Measurements from ENCODE around the gene USP25. TPM values are rescaled to one million over a fixed set of nuclear protein-coding genes. Genes with fewer than 3 reads are reported as not detected.

USP25 gene
- total and polyA plus RNA-seq, 9 of the 15 experiments (the other 6 are each of a cell fraction or from before 2014, with no cell fraction given), result 7.8 to 44.9 (median 31.4) TPM

DNA sequence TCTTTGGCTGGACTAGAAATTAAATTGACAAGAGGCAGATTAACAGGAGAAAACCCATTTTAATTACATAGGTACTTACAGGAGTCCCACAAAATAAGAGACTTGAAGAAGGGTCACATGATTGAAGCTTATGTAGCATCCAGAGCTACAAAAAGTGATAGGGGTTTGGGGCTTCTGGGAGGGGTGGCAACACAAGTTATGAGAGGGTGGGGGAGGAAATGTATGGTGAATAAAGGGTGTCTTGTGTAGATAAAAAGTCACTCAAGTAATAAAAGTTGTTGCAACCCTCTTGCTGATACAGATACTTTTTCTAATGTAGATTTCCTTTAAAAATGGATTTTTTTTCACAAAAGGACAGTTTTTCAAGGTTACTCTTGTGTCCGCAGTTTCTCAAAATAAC is 24.0 kb downstream of the USP25 start (continued):
- no peak for TF ChIP-seq ESRRA (IDR thresholded peaks at IDR 0.05; ENCODE audit: borderline replicate concordance, low read depth)
- TF ChIP-seq SRSF3 (IDR thresholded peaks at IDR 0.05; ENCODE audit: insufficient read depth, low read length), result no peak
- peak; percentile 36; the same call in 1 of the 2 replicates for TF ChIP-seq TFE3 (CRISPR knock-in tag; IDR thresholded peaks at IDR 0.05)

GRCh38 chr21:15754640-15755039 is 24.9 kb downstream of the USP25 start:
- Histone ChIP-seq H3K79me2 (ENCODE audit: control insufficient read depth, insufficient read depth, low read length) (peaks cover 96% of the 10 kb centered on the region), H2AFZ (ENCODE audit: low read depth, low read length) (no peak overlapping the region), H3K4me3 (no peak overlapping the region), H3K36me3 (ENCODE audit: control insufficient read depth, insufficient read depth, low read length) (peaks cover 10% of the 10 kb centered on the region; the same call in 2 of the 3 replicates), H4K20me1 (replicated peaks; ENCODE audit: control insufficient read depth, insufficient read depth, low read length) (no peaks in the 10 kb centered on the region), H3K9me3 (replicated peaks; ENCODE audit: control insufficient read depth, insufficient read depth, low read depth, low read length) (peaks cover 5% of the 10 kb centered on the region), H3K9me1 (ENCODE audit: control insufficient read depth, insufficient read depth, low read length) (no peaks in the 10 kb centered on the region), H3K4me2 (ENCODE audit: insufficient read depth, low read length) (peak overlapping the region; percentile 12; the same call in 1 of the 2 replicates), H3K27ac (ENCODE audit: extremely low read depth, low read depth, low read length) (peak overlapping the region; percentile 34; the same call in 1 of the 3 replicates), H3K4me1 (replicated peaks in 1 of 2; ENCODE audit: control insufficient read depth in 2 of 2, insufficient read depth in 2 of 2, low read length in 2 of 2) (peaks cover 9 to 26% of the 10 kb centered on the region in 2 experiments), H3K9ac (ENCODE audit: insufficient read depth in 1 of 2, low read depth in 2 of 2, low read length in 2 of 2) (no peak overlapping the region), H3K27me3 (ENCODE audit: control insufficient read depth in 2 of 2, insufficient read depth in 2 of 2, low read length in 2 of 2) (no peaks in the 10 kb centered on the region)
- in situ Hi-C loops (cut with MboI), result no loop called here
- intact Hi-C loops (cut with micrococcal nuclease), result no loop called here
- FAIRE-seq (no peak), ATAC-seq (peak; percentile 54), DNase-seq (ENCODE audit: extremely low read depth in 1 of 4, low spot score in 3 of 4) (no peak)
- BruUV-seq (replicated peaks), result no TSS peak
- ChIA-PET CTCF (ENCODE audit: low intra/inter-chr PET ratio) (no interaction called here), POLR2A (no interaction called here)
- 6% methylated on average over 1 of the region's 1 CpG for WGBS (ENCODE audit: insufficient coverage, low coverage, missing lambda C conversion rate)
- TF ChIP-seq MAFG (tag; conservative IDR thresholded peaks at IDR 0.05), result peak; percentile 63; the same call in 1 of the 2 replicates
- peak; percentile 88 for TF ChIP-seq ZNF316 (IDR thresholded peaks at IDR 0.05)
- no peak for TF ChIP-seq ZNF140 (CRISPR knock-in tag; IDR thresholded peaks at IDR 0.05)
- TF ChIP-seq, protein P1, sequence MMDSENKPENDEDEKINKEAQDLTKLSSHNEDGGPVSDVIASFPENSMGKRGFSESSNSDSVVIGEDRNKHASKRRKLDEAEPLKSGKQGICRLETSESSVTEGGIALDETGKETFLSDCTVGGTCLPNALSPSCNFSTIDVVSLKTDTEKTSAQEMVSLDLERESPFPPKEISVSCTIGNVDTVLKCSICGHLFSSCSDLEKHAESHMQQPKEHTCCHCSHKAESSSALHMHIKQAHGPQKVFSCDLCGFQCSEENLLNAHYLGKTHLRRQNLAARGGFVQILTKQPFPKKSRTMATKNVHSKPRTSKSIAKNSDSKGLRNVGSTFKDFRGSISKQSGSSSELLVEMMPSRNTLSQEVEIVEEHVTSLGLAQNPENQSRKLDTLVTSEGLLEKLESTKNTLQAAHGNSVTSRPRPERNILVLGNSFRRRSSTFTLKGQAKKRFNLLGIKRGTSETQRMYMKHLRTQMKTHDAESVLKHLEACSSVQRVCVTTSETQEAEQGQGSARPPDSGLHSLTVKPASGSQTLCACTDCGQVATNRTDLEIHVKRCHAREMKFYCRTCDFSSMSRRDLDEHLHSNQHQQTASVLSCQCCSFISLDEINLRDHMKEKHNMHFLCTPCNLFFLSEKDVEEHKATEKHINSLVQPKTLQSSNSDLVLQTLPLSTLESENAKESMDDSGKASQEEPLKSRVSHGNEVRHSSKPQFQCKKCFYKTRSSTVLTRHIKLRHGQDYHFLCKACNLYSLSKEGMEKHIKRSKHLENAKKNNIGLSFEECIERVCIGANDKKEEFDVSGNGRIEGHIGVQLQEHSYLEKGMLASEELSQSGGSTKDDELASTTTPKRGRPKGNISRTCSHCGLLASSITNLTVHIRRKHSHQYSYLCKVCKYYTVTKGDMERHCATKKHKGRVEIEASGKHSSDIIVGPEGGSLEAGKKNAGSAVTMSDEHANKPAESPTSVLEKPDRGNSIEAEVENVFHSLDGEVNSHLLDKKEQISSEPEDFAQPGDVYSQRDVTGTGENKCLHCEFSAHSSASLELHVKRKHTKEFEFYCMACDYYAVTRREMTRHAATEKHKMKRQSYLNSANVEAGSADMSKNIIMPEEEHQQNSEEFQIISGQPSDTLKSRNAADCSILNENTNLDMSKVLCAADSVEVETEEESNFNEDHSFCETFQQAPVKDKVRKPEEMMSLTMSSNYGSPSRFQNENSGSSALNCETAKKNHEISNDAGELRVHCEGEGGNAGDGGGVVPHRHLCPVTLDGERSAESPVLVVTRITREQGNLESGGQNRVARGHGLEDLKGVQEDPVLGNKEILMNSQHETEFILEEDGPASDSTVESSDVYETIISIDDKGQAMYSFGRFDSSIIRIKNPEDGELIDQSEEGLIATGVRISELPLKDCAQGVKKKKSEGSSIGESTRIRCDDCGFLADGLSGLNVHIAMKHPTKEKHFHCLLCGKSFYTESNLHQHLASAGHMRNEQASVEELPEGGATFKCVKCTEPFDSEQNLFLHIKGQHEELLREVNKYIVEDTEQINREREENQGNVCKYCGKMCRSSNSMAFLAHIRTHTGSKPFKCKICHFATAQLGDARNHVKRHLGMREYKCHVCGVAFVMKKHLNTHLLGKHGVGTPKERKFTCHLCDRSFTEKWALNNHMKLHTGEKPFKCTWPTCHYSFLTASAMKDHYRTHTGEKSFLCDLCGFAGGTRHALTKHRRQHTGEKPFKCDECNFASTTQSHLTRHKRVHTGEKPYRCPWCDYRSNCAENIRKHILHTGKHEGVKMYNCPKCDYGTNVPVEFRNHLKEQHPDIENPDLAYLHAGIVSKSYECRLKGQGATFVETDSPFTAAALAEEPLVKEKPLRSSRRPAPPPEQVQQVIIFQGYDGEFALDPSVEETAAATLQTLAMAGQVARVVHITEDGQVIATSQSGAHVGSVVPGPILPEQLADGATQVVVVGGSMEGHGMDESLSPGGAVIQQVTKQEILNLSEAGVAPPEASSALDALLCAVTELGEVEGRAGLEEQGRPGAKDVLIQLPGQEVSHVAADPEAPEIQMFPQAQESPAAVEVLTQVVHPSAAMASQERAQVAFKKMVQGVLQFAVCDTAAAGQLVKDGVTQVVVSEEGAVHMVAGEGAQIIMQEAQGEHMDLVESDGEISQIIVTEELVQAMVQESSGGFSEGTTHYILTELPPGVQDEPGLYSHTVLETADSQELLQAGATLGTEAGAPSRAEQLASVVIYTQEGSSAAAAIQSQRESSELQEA (IDR thresholded peaks at IDR 0.05; ENCODE audit: low read depth), result no peak
- TF ChIP-seq ZNF184 (CRISPR knock-in tag; IDR thresholded peaks at IDR 0.05), result no peak
- no peak for TF ChIP-seq EZH2 (IDR thresholded peaks at IDR 0.05; ENCODE audit: borderline replicate concordance, low read depth, low read length)
- no peak for TF ChIP-seq ETV5 (CRISPR knock-in tag; IDR thresholded peaks at IDR 0.05; ENCODE audit: low read depth)
